Trophoblast cell (in vitro differentiated cells and primary cell): ENCODE measurements around the gene SLC4A9.

ENCODE experiments used
- DNase-seq, 2 donors: peaks; one replicate each; pipeline ENCODE4 v3.0.0-alpha.2; 2016
- H2AFZ ChIP-seq: 2 replicates; pipeline ENCODE4 v1.6.1; 2013; ENCODE audit warnings: low read length, moderate library complexity, mild to moderate bottlenecking; ENCODE audit not compliant: insufficient read depth, poor library complexity
- H2AK5ac ChIP-seq: 2 replicates; pipeline ENCODE4 v1.6.1; 2013; ENCODE audit warnings: mild to moderate bottlenecking, low read length
- H2BK120ac ChIP-seq: 2 replicates; pipeline ENCODE4 v1.6.1; 2013; ENCODE audit warnings: low read length, mild to moderate bottlenecking, moderate library complexity; ENCODE audit not compliant: insufficient read depth, poor library complexity
- H2BK12ac ChIP-seq: 2 replicates; pipeline ENCODE4 v1.6.1; 2013; ENCODE audit warnings: mild to moderate bottlenecking, low read length, moderate library complexity
- H2BK5ac ChIP-seq: 2 replicates; pipeline ENCODE4 v1.6.1; 2013; ENCODE audit warnings: low read length, low read depth, moderate library complexity, mild to moderate bottlenecking; ENCODE audit not compliant: poor library complexity
- H3K14ac ChIP-seq: 2 replicates; pipeline ENCODE4 v1.6.1; 2013; ENCODE audit warnings: mild to moderate bottlenecking, low read length
- H3K18ac ChIP-seq: 2 replicates; pipeline ENCODE4 v1.6.1; 2013; ENCODE audit warnings: mild to moderate bottlenecking, low read length
- H3K23ac ChIP-seq: 2 replicates; pipeline ENCODE4 v1.6.1; 2013; ENCODE audit warnings: low read length
- H3K27ac ChIP-seq: 2 replicates; pipeline ENCODE4 v1.5.1; 2013; ENCODE audit warnings: low read depth, mild to moderate bottlenecking, inconsistent platforms, low read length, moderate library complexity
- H3K27me3 ChIP-seq: 2 replicates; pipeline ENCODE4 v1.6.1; 2013; ENCODE audit warnings: inconsistent platforms, mild to moderate bottlenecking, low read length, moderate library complexity; ENCODE audit not compliant: insufficient read depth
- H3K36me3 ChIP-seq, 2 experiments: 1 replicate in 1 of 2; 2 replicates in 1 of 2; pipeline ENCODE4 v1.6.1; 2013; ENCODE audit warnings: low read length in 2 of 2, mild to moderate bottlenecking in 2 of 2, moderate library complexity in 1 of 2; ENCODE audit not compliant: insufficient read depth in 2 of 2, control insufficient read depth in 1 of 2
- H3K4ac ChIP-seq: 2 replicates; pipeline ENCODE4 v1.6.1; 2013; ENCODE audit warnings: low read depth, mild to moderate bottlenecking, low read length, moderate library complexity
- H3K4me1 ChIP-seq, 2 experiments: 1 replicate in 1 of 2; 2 replicates in 1 of 2; pipeline ENCODE4 v1.6.1; 2013; ENCODE audit warnings: low read length in 2 of 2, mild to moderate bottlenecking in 2 of 2, moderate library complexity in 1 of 2; ENCODE audit not compliant: insufficient read depth in 2 of 2, control insufficient read depth in 1 of 2
- H3K4me2 ChIP-seq: 2 replicates; pipeline ENCODE4 v1.6.1; 2013; ENCODE audit warnings: inconsistent platforms, mild to moderate bottlenecking, low read length, moderate library complexity
- H3K4me3 ChIP-seq: 2 replicates; pipeline ENCODE4 v1.5.1; 2013; ENCODE audit warnings: mild to moderate bottlenecking, low read depth, low read length, inconsistent platforms
- H3K79me1 ChIP-seq: one replicate; pipeline ENCODE4 v1.6.1; 2013; ENCODE audit warnings: low read length
- H3K79me2 ChIP-seq: 2 replicates; pipeline ENCODE4 v1.6.1; 2013; ENCODE audit warnings: low read length, mild to moderate bottlenecking; ENCODE audit not compliant: control insufficient read depth, insufficient read depth, poor library complexity
- H3K9ac ChIP-seq: 2 replicates; pipeline ENCODE4 v1.6.1; 2013; ENCODE audit warnings: mild to moderate bottlenecking, low read length
- H3K9me3 ChIP-seq: 2 replicates; pipeline ENCODE4 v1.6.1; 2013; ENCODE audit warnings: low read depth, mild to moderate bottlenecking, control low read depth, inconsistent platforms, low read length; ENCODE audit not compliant: insufficient read depth
- H4K12ac ChIP-seq: 2 replicates; pipeline ENCODE4 v1.6.1; 2013; ENCODE audit warnings: low read depth, mild to moderate bottlenecking, low read length, moderate library complexity
- H4K8ac ChIP-seq: 2 replicates; pipeline ENCODE4 v1.6.1; 2013; ENCODE audit warnings: low read depth, mild to moderate bottlenecking, low read length, moderate library complexity
- H4K91ac ChIP-seq: one replicate; pipeline ENCODE4 v1.6.1; 2013; ENCODE audit warnings: low read depth, mild to moderate bottlenecking, low read length, moderate library complexity
- WGBS: extraction: QIAGEN DNeasy Blood & Tissue Kit; methylation state at CpG from one replicate; pipeline ENCODE4 v1.1.7; 2013; ENCODE audit warnings: missing lambda C conversion rate; ENCODE audit not compliant: insufficient read length, insufficient coverage; ENCODE audit errors: extremely low coverage; 5-methylcytosine and 5-hydroxymethylcytosine counted together

The SLC4A9 gene

DNA sequence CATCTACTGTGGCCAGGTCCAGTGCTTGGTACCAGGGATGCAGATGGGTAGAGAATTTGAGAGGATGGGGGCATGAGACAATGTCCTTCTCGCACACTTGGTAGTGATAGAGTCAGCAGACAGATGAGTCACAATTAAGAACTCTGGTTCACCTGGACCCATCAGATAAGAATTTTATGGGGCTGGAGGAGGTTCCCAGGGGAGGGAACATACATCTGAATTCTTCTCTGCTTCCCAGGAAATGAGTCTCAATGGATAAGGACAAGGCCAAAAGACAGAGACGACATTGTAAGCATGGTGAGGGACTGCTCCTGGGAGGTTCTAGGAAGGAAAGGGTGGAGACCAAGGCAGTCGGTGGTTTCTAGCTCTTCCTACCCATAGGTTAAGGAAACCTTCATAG lies 5.3 kb downstream of the SLC4A9 start:
- Histone ChIP-seq H4K8ac (no peak overlapping the region), H3K14ac (no peak overlapping the region), H3K23ac (no peak overlapping the region), H3K79me2 (no peaks in the 10 kb centered on the region), H3K36me3 (no peaks in the 10 kb centered on the region), H3K79me1 (no peaks in the 10 kb centered on the region), H3K9ac (no peak overlapping the region), H2BK5ac (no peak overlapping the region), H2BK12ac (no peak overlapping the region), H2BK120ac (no peak overlapping the region), H4K91ac (no peak overlapping the region), H3K4me1 (peaks cover 0 to 6% of the 10 kb centered on the region in 2 experiments), H3K4me2 (no peak overlapping the region), H3K18ac (no peak overlapping the region), H3K27me3 (no peaks in the 10 kb centered on the region), H3K4ac (no peak overlapping the region), H3K9me3 (peaks cover 2% of the 10 kb centered on the region), H3K4me3 (no peak overlapping the region), H2AFZ (no peak overlapping the region), H2AK5ac (no peak overlapping the region), H4K12ac (no peak overlapping the region), H3K27ac (no peak overlapping the region)
- no peak for DNase-seq
- WGBS, result no CpG with 5 or more reads among the region's 3 CpGs

DNA sequence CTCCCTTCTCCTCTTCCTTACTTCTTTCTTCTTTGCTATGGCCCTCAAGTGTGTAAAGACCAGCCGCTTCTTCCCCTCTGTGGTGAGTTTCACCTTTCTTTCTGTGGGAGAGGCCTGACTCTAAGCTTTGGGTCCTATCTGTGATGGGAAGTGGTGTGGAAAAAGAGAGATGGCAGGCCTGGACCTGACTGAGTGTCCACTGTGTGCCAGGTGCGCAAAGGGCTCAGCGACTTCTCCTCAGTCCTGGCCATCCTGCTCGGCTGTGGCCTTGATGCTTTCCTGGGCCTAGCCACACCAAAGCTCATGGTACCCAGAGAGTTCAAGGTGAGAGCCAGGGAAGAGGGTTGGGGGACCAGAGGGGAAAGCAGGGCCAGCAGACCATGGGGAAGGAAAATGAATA lies 5.9 kb downstream of the SLC4A9 start:
- Histone ChIP-seq H3K18ac (no peak overlapping the region), H3K4me3 (no peak overlapping the region), H3K9me3 (peaks cover 2% of the 10 kb centered on the region), H2AK5ac (no peak overlapping the region), H3K4me1 (peaks cover 0 to 6% of the 10 kb centered on the region in 2 experiments), H2BK12ac (no peak overlapping the region), H3K27ac (no peak overlapping the region), H3K14ac (no peak overlapping the region), H2AFZ (no peak overlapping the region), H3K9ac (no peak overlapping the region), H3K27me3 (no peaks in the 10 kb centered on the region), H2BK5ac (no peak overlapping the region), H4K8ac (no peak overlapping the region), H3K23ac (no peak overlapping the region), H3K4ac (no peak overlapping the region), H3K4me2 (no peak overlapping the region), H3K36me3 (no peaks in the 10 kb centered on the region), H2BK120ac (no peak overlapping the region), H4K12ac (no peak overlapping the region), H3K79me1 (no peaks in the 10 kb centered on the region), H4K91ac (no peak overlapping the region), H3K79me2 (no peaks in the 10 kb centered on the region)
- no CpG with 5 or more reads among the region's 4 CpGs for WGBS
- no peak for DNase-seq

DNA sequence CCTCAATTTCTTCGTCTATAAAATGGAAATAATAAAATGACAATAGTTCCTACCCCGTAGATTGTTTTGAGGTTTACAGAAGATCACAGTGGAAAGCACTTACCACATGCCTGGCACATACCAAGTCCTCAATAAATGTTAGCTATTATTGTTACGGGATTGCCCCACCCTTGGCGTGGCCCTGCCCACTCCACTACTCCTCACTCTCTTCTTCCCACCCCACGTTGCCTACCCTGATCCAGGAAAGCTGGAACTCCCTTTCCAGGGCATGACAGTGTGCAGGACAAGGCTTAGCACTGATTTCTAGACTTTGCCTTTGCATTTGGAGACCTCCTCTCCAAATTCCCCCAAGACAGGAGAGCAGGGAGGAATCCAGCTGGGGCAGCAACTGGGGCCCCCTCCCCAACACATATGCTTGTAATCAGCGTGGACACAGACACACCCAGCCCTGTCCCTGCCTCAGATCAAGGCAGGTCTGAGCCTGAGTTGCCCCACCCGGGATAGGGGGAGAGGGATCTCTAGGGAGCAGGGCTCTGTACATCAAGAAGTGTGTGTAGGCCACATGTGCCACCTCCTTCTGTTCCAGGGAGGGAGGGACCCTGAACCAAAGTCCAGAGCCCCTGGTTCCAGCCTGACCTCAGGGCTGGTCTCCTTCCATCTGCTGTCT lies 6.7 kb downstream of the SLC4A9 start:
- Histone ChIP-seq H3K79me2 (no peaks in the 10 kb centered on the region), H4K8ac (no peak overlapping the region), H3K79me1 (no peaks in the 10 kb centered on the region), H3K4me2 (no peak overlapping the region), H2BK12ac (no peak overlapping the region), H3K4me1 (peaks cover 0 to 6% of the 10 kb centered on the region in 2 experiments), H2AK5ac (no peak overlapping the region), H3K18ac (no peak overlapping the region), H3K14ac (no peak overlapping the region), H2AFZ (no peak overlapping the region), H3K9ac (no peak overlapping the region), H3K27ac (no peak overlapping the region), H3K9me3 (peaks cover 2% of the 10 kb centered on the region), H2BK5ac (no peak overlapping the region), H2BK120ac (no peak overlapping the region), H3K27me3 (no peaks in the 10 kb centered on the region), H3K23ac (no peak overlapping the region), H3K36me3 (no peaks in the 10 kb centered on the region), H4K12ac (no peak overlapping the region), H3K4ac (no peak overlapping the region), H3K4me3 (no peak overlapping the region), H4K91ac (no peak overlapping the region)
- no CpG with 5 or more reads among the region's 7 CpGs for WGBS
- no peak for DNase-seq

DNA sequence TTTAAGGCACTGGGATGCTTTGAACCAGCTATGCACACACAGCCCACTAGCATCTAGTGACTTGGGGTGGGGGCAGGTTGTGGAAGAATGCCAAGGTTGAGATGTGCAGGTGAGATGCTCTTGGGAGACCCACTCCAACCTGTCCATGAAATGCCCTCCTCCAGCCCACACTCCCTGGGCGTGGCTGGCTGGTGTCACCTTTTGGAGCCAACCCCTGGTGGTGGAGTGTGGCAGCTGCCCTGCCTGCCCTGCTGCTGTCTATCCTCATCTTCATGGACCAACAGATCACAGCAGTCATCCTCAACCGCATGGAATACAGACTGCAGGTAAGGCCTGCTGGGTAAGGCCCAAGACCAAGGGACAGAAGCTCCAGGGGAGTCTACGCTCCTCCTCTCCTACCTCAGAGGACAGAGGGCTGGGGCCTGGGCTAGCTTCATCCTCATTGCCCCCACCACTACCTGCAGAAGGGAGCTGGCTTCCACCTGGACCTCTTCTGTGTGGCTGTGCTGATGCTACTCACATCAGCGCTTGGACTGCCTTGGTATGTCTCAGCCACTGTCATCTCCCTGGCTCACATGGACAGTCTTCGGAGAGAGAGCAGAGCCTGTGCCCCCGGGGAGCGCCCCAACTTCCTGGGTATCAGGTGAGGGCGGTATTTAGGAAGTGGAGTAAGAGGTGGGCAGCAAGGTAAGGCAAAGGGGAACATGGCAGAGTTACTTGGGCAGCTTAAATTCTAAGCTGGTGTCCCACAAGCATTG lies 7.4 kb downstream of the SLC4A9 start:
- no peak overlapping the region for H3K18ac ChIP-seq
- H2AK5ac ChIP-seq, result no peak overlapping the region
- no peak overlapping the region for H2AFZ ChIP-seq
- no peaks in the 10 kb centered on the region for H3K79me2 ChIP-seq
- no peak overlapping the region for H2BK5ac ChIP-seq
- no CpG with 5 or more reads among the region's 8 CpGs for whole genome bisulfite sequencing
- H2BK12ac ChIP-seq, result no peak overlapping the region
- peaks cover 2% of the 10 kb centered on the region for H3K9me3 ChIP-seq
- no peak overlapping the region for H2BK120ac ChIP-seq
- no peak overlapping the region for H4K91ac ChIP-seq
- DNase-seq, result no peak
- H3K27me3 ChIP-seq, result no peaks in the 10 kb centered on the region
- peaks cover 0 to 6% of the 10 kb centered on the region in 2 experiments for H3K4me1 ChIP-seq
- no peak overlapping the region for H4K8ac ChIP-seq
- H3K4me3 ChIP-seq, result no peak overlapping the region
- H4K12ac ChIP-seq, result no peak overlapping the region
- no peaks in the 10 kb centered on the region for H3K36me3 ChIP-seq
- no peak overlapping the region for H3K4me2 ChIP-seq
- no peak overlapping the region for H3K9ac ChIP-seq
- no peaks in the 10 kb centered on the region for H3K79me1 ChIP-seq
- H3K27ac ChIP-seq, result no peak overlapping the region
- H3K4ac ChIP-seq, result no peak overlapping the region
- no peak overlapping the region for H3K14ac ChIP-seq
- no peak overlapping the region for H3K23ac ChIP-seq
